Fibroblast of mammary gland (primary cell): ENCODE results near the gene CNDP1.

Experiments
- DNase-seq: peaks from one replicate; pipeline ENCODE4 v3.0.0-alpha.2; 2010; ENCODE audit warnings: low read depth
- H3K4me3 ChIP-seq: 2 replicates; pipeline ENCODE4 v1.5.1; 2011; ENCODE audit warnings: low read depth, mild to moderate bottlenecking, low read length, moderate library complexity; ENCODE audit not compliant: control insufficient read depth
- TF ChIP-seq, protein P1 (sequence below): conservative IDR thresholded peaks from 2 replicates; pipeline ENCODE4 v1.5.1; 2011; ENCODE audit warnings: low read depth, low read length, inconsistent platforms; ENCODE audit not compliant: control insufficient read depth, insufficient read depth

CNDP1 gene

DNA sequence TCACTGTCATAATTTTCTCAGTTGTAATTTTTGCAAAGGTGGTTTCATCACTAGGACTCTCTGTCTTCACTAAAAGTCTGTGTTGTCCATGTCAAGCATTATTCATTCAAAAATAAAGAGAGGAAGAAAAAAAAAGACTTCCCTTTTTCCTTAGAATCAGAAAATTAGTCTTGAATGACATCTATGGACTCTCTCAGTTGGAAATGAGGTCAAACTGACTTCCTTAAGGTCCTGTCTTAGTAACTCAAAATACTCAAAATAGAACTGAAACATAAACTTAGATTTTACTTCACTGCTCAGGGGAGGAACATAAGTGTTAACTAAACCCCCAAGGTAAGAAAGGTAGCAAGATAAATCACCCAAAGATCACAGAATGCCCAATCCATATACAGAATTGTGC is 61.1 kb downstream of the CNDP1 start:
- H3K4me3 ChIP-seq: no peak overlapping the region
- TF ChIP-seq, protein P1, sequence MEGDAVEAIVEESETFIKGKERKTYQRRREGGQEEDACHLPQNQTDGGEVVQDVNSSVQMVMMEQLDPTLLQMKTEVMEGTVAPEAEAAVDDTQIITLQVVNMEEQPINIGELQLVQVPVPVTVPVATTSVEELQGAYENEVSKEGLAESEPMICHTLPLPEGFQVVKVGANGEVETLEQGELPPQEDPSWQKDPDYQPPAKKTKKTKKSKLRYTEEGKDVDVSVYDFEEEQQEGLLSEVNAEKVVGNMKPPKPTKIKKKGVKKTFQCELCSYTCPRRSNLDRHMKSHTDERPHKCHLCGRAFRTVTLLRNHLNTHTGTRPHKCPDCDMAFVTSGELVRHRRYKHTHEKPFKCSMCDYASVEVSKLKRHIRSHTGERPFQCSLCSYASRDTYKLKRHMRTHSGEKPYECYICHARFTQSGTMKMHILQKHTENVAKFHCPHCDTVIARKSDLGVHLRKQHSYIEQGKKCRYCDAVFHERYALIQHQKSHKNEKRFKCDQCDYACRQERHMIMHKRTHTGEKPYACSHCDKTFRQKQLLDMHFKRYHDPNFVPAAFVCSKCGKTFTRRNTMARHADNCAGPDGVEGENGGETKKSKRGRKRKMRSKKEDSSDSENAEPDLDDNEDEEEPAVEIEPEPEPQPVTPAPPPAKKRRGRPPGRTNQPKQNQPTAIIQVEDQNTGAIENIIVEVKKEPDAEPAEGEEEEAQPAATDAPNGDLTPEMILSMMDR: no peak
- no peak for DNase-seq

DNA sequence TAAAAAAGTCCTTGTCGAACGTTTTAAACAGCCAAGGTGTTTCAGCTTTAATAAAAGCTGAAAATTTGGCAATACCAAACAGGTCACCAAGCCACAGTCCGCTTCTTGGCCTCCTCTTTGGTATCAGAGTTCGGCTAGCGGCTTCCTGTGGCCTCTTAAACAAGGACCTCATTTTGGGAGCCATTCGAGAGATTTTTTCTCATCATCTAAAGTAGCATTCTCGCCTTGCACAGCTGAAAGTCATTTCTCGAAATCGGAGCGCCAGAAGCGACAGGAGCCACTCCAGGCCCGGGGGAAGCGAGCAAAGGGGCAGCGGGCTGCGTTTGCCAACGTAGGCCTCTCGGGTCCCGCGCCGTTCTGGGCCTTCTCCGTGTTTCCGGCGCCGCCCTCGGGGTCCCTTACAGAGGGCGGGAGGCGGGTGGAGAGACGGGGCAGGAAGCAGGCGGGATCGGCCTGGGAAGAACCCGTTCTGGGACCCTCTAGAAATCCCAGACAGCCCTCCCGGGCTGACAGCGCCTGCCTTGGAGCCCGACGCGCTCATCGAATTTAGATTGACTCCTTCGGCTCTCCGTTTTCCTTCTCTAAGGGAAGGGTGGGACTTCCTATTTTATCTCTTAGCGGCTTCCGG is 62.8 kb downstream of the CNDP1 start:
- DNase-seq: peak; percentile 62
- TF ChIP-seq, protein P1: no peak
- H3K4me3 ChIP-seq: peak overlapping the region; percentile 93

GRCh38 chr18:74597662-74598349 is 63.5 kb downstream of the CNDP1 start, which contains the start of gene ZNF407:
Gene ZNF407, plus strand, starts transcription at chr18:74597870. Its CDS starts 33,150 bp downstream, at chr18:74631020.
- peak; percentile 90 for DNase-seq
- TF ChIP-seq, protein P1: no peak
- peak within 1 kb of the TSS; percentile 93 for H3K4me3 ChIP-seq

DNA sequence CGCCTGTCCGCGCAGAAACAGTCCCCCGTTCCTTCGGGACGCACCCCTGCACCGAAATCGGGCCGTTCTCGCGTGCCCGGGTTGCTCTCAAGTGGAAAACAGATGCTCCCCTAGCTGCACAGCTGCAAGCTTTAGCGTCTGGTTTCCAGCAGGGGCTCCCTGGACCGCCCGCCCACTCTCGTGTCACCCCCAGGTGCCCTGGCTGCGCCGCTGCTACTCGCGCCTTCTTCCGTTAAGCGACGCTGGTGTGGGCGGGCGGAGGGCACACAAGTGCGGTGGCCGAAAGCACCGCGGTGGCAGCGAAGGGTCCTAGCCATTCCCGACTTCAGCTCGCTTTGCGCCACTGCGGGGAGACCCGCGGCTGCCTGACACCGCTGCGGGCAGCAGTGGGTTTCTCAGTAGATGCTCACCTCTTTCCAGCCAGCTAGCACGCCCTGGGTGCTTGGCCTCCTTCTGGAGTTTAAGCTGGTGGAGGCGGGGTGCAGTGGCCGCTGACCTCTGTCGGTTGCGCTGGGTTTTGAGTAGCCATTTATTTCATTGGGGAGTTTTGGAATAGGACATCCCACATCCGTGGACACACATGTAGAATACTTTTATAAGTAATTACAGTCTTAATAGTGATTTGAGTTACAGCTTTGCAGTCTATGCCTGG is 64.2 kb downstream of the CNDP1 start:
- peak; percentile 51 for DNase-seq
- TF ChIP-seq, protein P1: no peak
- peak overlapping the region; percentile 93 for H3K4me3 ChIP-seq

- no peak for DNase-seq
- TF ChIP-seq, protein P1: no peak
- no peak overlapping the region for H3K4me3 ChIP-seq
These were observed 70.1 kb downstream of the CNDP1 start for GRCh38 chr18:74604361-74604760.

DNA sequence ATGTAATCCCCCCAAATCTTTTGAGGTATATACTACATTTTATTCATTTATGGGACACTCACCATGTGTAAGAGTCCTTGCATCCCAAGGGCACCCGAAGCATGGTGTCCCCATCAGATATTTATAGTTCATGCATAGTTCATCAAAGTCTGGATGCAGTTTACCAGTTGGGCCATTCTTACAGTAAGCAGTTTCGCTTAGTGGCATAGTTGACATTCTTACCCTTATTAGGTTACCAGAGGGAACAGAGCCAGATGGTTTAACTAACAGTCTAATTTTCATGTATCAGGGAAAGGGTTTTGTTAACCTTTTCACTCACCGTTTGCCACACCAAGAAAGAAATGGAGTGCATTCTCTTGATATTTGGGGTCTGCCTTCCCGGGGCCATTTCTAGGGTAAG is 70.5 kb downstream of the CNDP1 start:
- TF ChIP-seq, protein P1: no peak
- H3K4me3 ChIP-seq: no peak overlapping the region
- DNase-seq: no peak
